ENCODE data around the gene ZNF136. TPM values are rescaled to one million over a fixed set of nuclear protein-coding genes. Genes with fewer than 3 reads are reported as not detected.

ZNF136 gene
- total and polyA plus RNA-seq, 10 of the 15 experiments (the other 5 are each of a cell fraction or from before 2014, with no cell fraction given), result 2.8 to 7.8 (median 6.7) TPM

DNA sequence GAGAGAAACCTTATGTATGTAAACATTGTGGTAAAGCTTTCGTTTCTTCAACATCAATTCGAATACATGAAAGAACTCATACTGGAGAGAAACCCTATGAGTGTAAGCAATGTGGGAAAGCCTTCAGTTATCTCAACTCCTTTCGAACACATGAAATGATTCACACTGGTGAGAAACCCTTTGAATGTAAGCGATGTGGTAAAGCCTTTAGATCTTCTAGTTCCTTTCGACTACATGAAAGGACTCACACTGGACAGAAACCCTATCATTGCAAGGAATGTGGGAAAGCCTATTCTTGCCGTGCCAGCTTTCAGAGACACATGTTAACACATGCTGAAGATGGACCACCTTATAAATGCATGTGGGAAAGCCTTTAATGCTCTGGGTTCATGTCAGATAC lies 24.7 kb downstream of the ZNF136 start:
- intact Hi-C loops (cut with micrococcal nuclease; ENCODE audit: unreplicated experiment) (no loop called here), in situ Hi-C loops (cut with MboI) (no loop called here)
- Histone ChIP-seq H3K4me2 (ENCODE audit: control insufficient read depth, insufficient read depth) (no peak overlapping the region), H3K36me3 (ENCODE audit: control insufficient read depth in 2 of 2, insufficient read depth in 2 of 2, low read length in 1 of 2) (peaks cover 13 to 26% of the 10 kb centered on the region in 2 experiments), H3K9ac (ENCODE audit: control insufficient read depth, insufficient read depth, low read length) (no peak overlapping the region), H3K27ac (ENCODE audit: control insufficient read depth, insufficient read depth) (no peak overlapping the region), H2AFZ (ENCODE audit: control insufficient read depth, low read depth, low read length) (no peak overlapping the region), H4K20me1 (ENCODE audit: control insufficient read depth, insufficient read depth) (no peaks in the 10 kb centered on the region), H3K9me3 (replicated peaks; ENCODE audit: control insufficient read depth, insufficient read depth, low read length) (peaks cover 62% of the 10 kb centered on the region), H3K79me2 (ENCODE audit: control insufficient read depth, insufficient read depth, low read length) (peaks cover 1% of the 10 kb centered on the region; the same call in 1 of the 2 replicates), H3K4me1 (ENCODE audit: control insufficient read depth, insufficient read depth, low read length) (no peaks in the 10 kb centered on the region), H3K27me3 (replicated peaks in 1 of 2; ENCODE audit: control insufficient read depth in 2 of 2, insufficient read depth in 2 of 2, low read length in 1 of 2) (no peaks in the 10 kb centered on the region), H3K4me3 (no peak overlapping the region)
- SMC1A ChIA-PET (ENCODE audit: uncharacterized antibody, unreplicated experiment), result no interaction called here
- ATAC-seq (no peak), DNase-seq (ENCODE audit: low read depth, low spot score) (no peak), FAIRE-seq (no peak)
- POLR2A ChIA-PET, result no interaction called here
- WGBS (ENCODE audit: insufficient coverage, insufficient replicate concordance, low lambda C conversion rate, missing lambda C conversion rate), result 100% methylated on average over 6 of the region's 6 CpGs
- TF ChIP-seq CBX5 (IDR thresholded peaks at IDR 0.05; ENCODE audit: low read depth) (peak; percentile 94), ZNF274 (IDR thresholded peaks at IDR 0.05; ENCODE audit: insufficient read depth, insufficient read length) (peak; percentile 61), KLF5 (IDR thresholded peaks at IDR 0.05; ENCODE audit: partially characterized antibody) (peak; percentile 94), EED (IDR thresholded peaks at IDR 0.05; ENCODE audit: low read depth) (no peak), HDAC6 (IDR thresholded peaks at IDR 0.05; ENCODE audit: unreplicated experiment) (no peak)
- BruUV-seq (replicated peaks), result TSS peak; percentile 46
- CTCF ChIA-PET, result interaction anchor here (0.6 kb wide), 1 partner anchor 277 kb away, joined by 3 read pairs; no protein-coding TSS in a partner anchor
- RAD21 ChIA-PET (ENCODE audit: unreplicated experiment), result no interaction called here

DNA sequence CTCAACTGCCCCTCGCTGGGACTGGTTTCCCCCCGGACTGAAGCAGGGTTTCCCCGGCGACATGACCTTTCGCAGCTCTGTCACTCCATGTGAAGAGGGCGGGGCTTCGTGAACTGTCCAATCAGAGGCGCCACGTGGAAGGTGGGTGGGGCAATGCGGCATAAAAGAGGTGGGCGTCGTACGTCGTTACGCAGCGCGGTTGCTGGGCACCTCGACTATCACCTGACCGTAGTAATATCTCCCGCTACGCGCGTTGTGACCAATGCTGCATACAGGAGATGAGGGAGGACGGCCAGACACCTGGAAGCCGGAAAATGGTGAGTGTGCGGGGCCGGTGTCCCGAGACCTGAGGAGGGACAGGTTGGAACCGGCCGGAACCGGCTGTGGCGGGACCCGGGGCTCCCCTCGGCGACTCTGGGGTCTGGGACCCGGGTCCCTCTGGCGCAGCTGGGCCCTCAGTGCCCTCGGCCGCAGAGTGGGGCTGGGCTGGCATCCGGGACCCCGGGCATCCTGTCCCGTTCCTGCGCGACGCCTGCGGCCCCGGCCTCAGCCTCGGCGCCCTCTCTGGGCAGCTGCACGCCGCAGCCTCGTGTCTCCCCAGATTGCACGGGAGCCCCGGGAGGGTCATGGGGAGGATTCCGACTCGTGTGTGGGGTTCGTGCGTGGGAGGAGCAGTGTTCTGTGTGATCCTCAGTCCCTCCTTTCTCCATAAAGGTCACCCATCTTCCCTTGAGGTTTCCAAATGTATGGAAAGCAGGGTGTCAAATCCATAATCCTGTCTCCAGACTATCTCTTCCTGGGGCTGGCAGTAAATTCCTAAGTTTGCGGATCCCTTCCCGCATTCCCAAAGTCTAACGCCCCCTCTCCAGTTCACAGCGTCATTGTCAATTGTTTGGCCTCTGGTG lies 32.2 kb downstream of the ZNF136 start:
- DNase-seq (ENCODE audit: low read depth, low spot score) (no peak), FAIRE-seq (no peak), ATAC-seq (no peak)
- WGBS (ENCODE audit: insufficient coverage, insufficient replicate concordance, low lambda C conversion rate, missing lambda C conversion rate), result 61% methylated on average over 51 of the region's 62 CpGs
- H3K27ac ChIP-seq (ENCODE audit: control insufficient read depth, insufficient read depth), result no peak overlapping the region
- H3K9me3 ChIP-seq (replicated peaks; ENCODE audit: control insufficient read depth, insufficient read depth, low read length), result peaks cover 27% of the 10 kb centered on the region
- H3K4me1 ChIP-seq (ENCODE audit: control insufficient read depth, insufficient read depth, low read length), result no peaks in the 10 kb centered on the region
- H3K27me3 ChIP-seq (replicated peaks in 1 of 2; ENCODE audit: control insufficient read depth in 2 of 2, insufficient read depth in 2 of 2, low read length in 1 of 2), result no peaks in the 10 kb centered on the region
- H3K4me3 ChIP-seq, result no peak overlapping the region
- 0 out of 4 replicates have a peak, but pooled peaks cover 0 to 3% of the 10 kb centered on the region in 2 experiments for H3K36me3 ChIP-seq (ENCODE audit: control insufficient read depth in 2 of 2, insufficient read depth in 2 of 2, low read length in 1 of 2)
- BruUV-seq (replicated peaks), result no TSS peak
- ChIA-PET SMC1A (ENCODE audit: uncharacterized antibody, unreplicated experiment) (no interaction called here), POLR2A (interaction anchor here (0.6 kb wide), 1 partner anchor 166 kb away, joined by 7 read pairs; no protein-coding TSS in a partner anchor), RAD21 (ENCODE audit: unreplicated experiment) (no interaction called here), CTCF (interaction anchor here (0.6 kb wide), 1 partner anchor 129 kb away, joined by 3 read pairs; no protein-coding TSS in a partner anchor)
- no peaks in the 10 kb centered on the region for H4K20me1 ChIP-seq (ENCODE audit: control insufficient read depth, insufficient read depth)
- intact Hi-C loops (cut with micrococcal nuclease; ENCODE audit: unreplicated experiment), result no loop called here
- H3K4me2 ChIP-seq (ENCODE audit: control insufficient read depth, insufficient read depth), result no peak overlapping the region
- in situ Hi-C loops (cut with MboI), result no loop called here
- no peak overlapping the region for H2AFZ ChIP-seq (ENCODE audit: control insufficient read depth, low read depth, low read length)
- no peak overlapping the region for H3K9ac ChIP-seq (ENCODE audit: control insufficient read depth, insufficient read depth, low read length)
- H3K79me2 ChIP-seq (ENCODE audit: control insufficient read depth, insufficient read depth, low read length), result no peaks in the 10 kb centered on the region
- TF ChIP-seq TCF7 (IDR thresholded peaks at IDR 0.05; ENCODE audit: borderline replicate concordance) (no peak), MTA3 (IDR thresholded peaks at IDR 0.05; ENCODE audit: borderline replicate concordance, low read length) (no peak), SIX5 (IDR thresholded peaks at IDR 0.05; ENCODE audit: low read depth, low read length, severe bottlenecking) (no peak), HDGF (IDR thresholded peaks at IDR 0.05) (no peak), STAT1 (conservative IDR thresholded peaks at IDR 0.05) (no peak), BACH1 (IDR thresholded peaks at IDR 0.05; ENCODE audit: borderline replicate concordance) (no peak), ZNF384 (IDR thresholded peaks at IDR 0.05; ENCODE audit: borderline replicate concordance, low read depth, low read length) (no peak), NBN (IDR thresholded peaks at IDR 0.05) (no peak), KAT2A (conservative IDR thresholded peaks at IDR 0.05; ENCODE audit: control insufficient read depth, low read depth, low read length) (no peak), POLR2AphosphoS2 (IDR thresholded peaks at IDR 0.05; ENCODE audit: low read depth, low read length) (no peak), EZH2 (IDR thresholded peaks at IDR 0.05; ENCODE audit: borderline replicate concordance, control insufficient read depth, low read depth, low read length) (no peak), ZBED1 (IDR thresholded peaks at IDR 0.05; ENCODE audit: borderline replicate concordance) (no peak)
- TF ChIP-seq, protein P1, sequence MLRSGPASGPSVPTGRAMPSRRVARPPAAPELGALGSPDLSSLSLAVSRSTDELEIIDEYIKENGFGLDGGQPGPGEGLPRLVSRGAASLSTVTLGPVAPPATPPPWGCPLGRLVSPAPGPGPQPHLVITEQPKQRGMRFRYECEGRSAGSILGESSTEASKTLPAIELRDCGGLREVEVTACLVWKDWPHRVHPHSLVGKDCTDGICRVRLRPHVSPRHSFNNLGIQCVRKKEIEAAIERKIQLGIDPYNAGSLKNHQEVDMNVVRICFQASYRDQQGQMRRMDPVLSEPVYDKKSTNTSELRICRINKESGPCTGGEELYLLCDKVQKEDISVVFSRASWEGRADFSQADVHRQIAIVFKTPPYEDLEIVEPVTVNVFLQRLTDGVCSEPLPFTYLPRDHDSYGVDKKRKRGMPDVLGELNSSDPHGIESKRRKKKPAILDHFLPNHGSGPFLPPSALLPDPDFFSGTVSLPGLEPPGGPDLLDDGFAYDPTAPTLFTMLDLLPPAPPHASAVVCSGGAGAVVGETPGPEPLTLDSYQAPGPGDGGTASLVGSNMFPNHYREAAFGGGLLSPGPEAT (IDR thresholded peaks at IDR 0.05; ENCODE audit: low read depth), result no peak
